GM23248 (cell line): ENCODE results near the gene FUS. TPM values are rescaled to one million over a fixed set of nuclear protein-coding genes. Genes with fewer than 3 reads are reported as not detected.
A peak's percentile ranks its signal among the peaks of the same experiment; 100 is the strongest.
"Not testable (repeated sequence)": the region's sequence is repeated elsewhere in the genome, so short reads cannot be mapped to it uniquely, and the experiment has no call there.

Source experiments
- DNase-seq: peaks from one replicate; pipeline ENCODE4 v3.0.0-alpha.2; 2015
- H2AFZ ChIP-seq: fragments of 200-600 bp; sonication (generic); 2 replicates; pipeline ENCODE4 v1.6.1; 2016; ENCODE audit warnings: antibody characterized with exemption
- H3F3A ChIP-seq: fragments of 200-600 bp; sonication (generic); 2 replicates; pipeline ENCODE4 v1.6.1; 2016; ENCODE audit warnings: mild to moderate bottlenecking, antibody characterized with exemption, mixed run types; ENCODE audit not compliant: insufficient read depth
- H3K27ac ChIP-seq: fragments of 200-600 bp; sonication (generic); 2 replicates; pipeline ENCODE4 v1.5.1; 2016; ENCODE audit warnings: mild to moderate bottlenecking
- H3K27me3 ChIP-seq: fragments of 200-600 bp; sonication (generic); replicated peaks from 2 replicates; pipeline ENCODE4 v1.6.1; 2016; ENCODE audit warnings: mild to moderate bottlenecking; ENCODE audit not compliant: insufficient read depth
- H3K36me3 ChIP-seq: fragments of 200-600 bp; sonication (generic); 2 replicates; pipeline ENCODE4 v1.6.1; 2016; ENCODE audit warnings: low read depth, mild to moderate bottlenecking
- H3K4me1 ChIP-seq: fragments of 200-600 bp; sonication (generic); 2 replicates; pipeline ENCODE4 v1.6.1; 2016; ENCODE audit warnings: mild to moderate bottlenecking; ENCODE audit not compliant: insufficient read depth
- H3K4me2 ChIP-seq: fragments of 200-600 bp; sonication (generic); one replicate; pipeline ENCODE4 v1.6.1; 2016; ENCODE audit warnings: mild to moderate bottlenecking; ENCODE audit not compliant: unreplicated experiment
- H3K4me3 ChIP-seq: fragments of 200-600 bp; sonication (generic); 2 replicates; pipeline ENCODE4 v1.5.1; 2016; ENCODE audit warnings: mild to moderate bottlenecking
- H3K79me2 ChIP-seq: fragments of 200-600 bp; sonication (generic); 2 replicates; pipeline ENCODE4 v1.6.1; 2016; ENCODE audit warnings: mild to moderate bottlenecking; ENCODE audit not compliant: insufficient read depth
- H3K9ac ChIP-seq: fragments of 200-600 bp; sonication (generic); 2 replicates; pipeline ENCODE4 v1.6.1; 2016; ENCODE audit warnings: mild to moderate bottlenecking
- H3K9me2 ChIP-seq: fragments of 200-600 bp; sonication (generic); 2 replicates; pipeline ENCODE4 v1.6.1; 2016; ENCODE audit warnings: mixed run types, mild to moderate bottlenecking, moderate library complexity; ENCODE audit not compliant: insufficient read depth
- H3K9me3 ChIP-seq: fragments of 200-600 bp; sonication (generic); one replicate; pipeline ENCODE4 v1.6.1; 2017; ENCODE audit warnings: low read depth
- H4K20me1 ChIP-seq: fragments of 200-600 bp; sonication (generic); 2 replicates; pipeline ENCODE4 v1.6.0; 2016; ENCODE audit not compliant: insufficient read depth
- EZH2 ChIP-seq: fragments of 200-600 bp; sonication (generic); IDR thresholded peaks from 2 replicates; pipeline ENCODE4 v1.6.1; 2018; ENCODE audit warnings: antibody characterized with exemption, mild to moderate bottlenecking; ENCODE audit not compliant: insufficient read depth, poor library complexity, severe bottlenecking
- EZH2phosphoT487 ChIP-seq: fragments of 200-600 bp; sonication (generic); IDR thresholded peaks from 2 replicates; pipeline ENCODE4 v1.6.1; 2018; ENCODE audit warnings: antibody characterized with exemption, moderate library complexity, mild to moderate bottlenecking, low read depth; ENCODE audit not compliant: insufficient read depth
- WGBS, 2 experiments: methylation state at CpG; one replicate each; pipeline ENCODE4 v1.1.6; 2015 to 2017; ENCODE audit warnings: low lambda C conversion rate in 2 of 2, low coverage in 1 of 2; ENCODE audit errors: missing lambda C conversion rate in 2 of 2; 5-methylcytosine and 5-hydroxymethylcytosine counted together
- in situ Hi-C: fragments of 300-500 bp; cut with MboI; formaldehyde crosslinking; loops from 2 replicates; pipeline ENCODE4 v1.15.0; 2020
- polyA plus RNA-seq: library from polyadenylated mRNA; unstranded; fragments of >200 nt; fragmentation: Nextera tagmentation; extraction: Ambion mirVana; gene quantifications from 2 replicates; pipeline ENCODE4 v1.2.1, GENCODE V29; 2016
- total RNA-seq: library from RNA; depleted of rRNA; stranded (reverse); fragments of >200 nt; shearing (Covaris generic); gene quantifications from 2 replicates; pipeline ENCODE4 v1.2.3, GENCODE V29; 2014

The FUS gene
- total and polyA plus RNA-seq, 2 experiments from 2014 or later: 22.5 to 166 TPM

DNA sequence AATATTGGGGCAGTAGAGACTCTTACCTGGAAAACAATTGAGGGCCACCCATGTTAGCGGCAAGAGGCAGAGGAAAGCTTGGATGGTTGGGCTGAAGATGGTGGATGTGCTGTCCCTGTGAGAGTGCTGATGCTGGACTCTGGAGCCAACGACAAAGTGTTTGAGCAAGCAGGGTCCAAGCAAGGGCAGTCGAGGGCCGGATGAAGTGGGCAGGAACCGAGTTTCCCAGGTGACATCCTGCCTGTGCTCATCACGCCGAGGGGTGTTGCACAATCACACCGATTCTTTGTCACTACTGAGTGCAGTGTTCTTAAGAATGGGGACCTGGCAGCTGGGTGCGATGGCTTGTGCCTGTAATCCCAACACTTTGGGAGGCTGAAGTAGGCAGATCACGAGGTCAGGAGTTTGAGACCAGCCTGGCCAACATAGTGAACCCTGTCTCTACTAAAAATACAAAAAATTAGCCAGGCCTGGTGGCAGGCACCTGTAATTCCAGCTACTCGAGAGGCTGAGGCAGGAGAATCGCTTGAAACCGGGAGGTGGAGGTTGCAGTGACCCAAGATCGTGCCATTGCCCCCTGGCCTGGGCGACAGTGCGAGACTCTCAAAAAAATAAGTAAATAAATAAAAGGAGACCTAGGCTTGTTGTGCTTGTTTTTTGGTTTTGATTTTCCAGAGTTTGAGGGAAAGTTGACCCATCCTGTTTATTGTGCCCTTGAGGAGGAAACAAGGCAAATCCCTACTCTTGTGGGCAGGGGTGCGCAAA lies 16.6 kb downstream of the FUS start:
- Histone ChIP-seq H2AFZ (no peak overlapping the region), H3K4me2 (no peak overlapping the region), H3K4me3 (no peak overlapping the region), H3K9ac (no peak overlapping the region), H3K79me2 (peaks cover 41% of the 10 kb centered on the region), H3K27me3 (no peaks in the 10 kb centered on the region), H3K4me1 (0 out of 2 replicates have a peak, but pooled peaks cover 2% of the 10 kb centered on the region), H3F3A (peaks cover 97% of the 10 kb centered on the region), H3K27ac (no peak overlapping the region), H3K9me2 (no peaks in the 10 kb centered on the region), H3K36me3 (peaks cover 58% of the 10 kb centered on the region), H3K9me3 (no peaks in the 10 kb centered on the region), H4K20me1 (0 out of 2 replicates have a peak, but pooled peaks cover 4% of the 10 kb centered on the region)
- in situ Hi-C loops: no loop called here
- DNase-seq: no peak
- TF ChIP-seq EZH2phosphoT487: no peak
- no peak for TF ChIP-seq EZH2
- 83 to 86% methylated on average over 17 of the region's 17 CpGs for WGBS, 2 experiments

DNA sequence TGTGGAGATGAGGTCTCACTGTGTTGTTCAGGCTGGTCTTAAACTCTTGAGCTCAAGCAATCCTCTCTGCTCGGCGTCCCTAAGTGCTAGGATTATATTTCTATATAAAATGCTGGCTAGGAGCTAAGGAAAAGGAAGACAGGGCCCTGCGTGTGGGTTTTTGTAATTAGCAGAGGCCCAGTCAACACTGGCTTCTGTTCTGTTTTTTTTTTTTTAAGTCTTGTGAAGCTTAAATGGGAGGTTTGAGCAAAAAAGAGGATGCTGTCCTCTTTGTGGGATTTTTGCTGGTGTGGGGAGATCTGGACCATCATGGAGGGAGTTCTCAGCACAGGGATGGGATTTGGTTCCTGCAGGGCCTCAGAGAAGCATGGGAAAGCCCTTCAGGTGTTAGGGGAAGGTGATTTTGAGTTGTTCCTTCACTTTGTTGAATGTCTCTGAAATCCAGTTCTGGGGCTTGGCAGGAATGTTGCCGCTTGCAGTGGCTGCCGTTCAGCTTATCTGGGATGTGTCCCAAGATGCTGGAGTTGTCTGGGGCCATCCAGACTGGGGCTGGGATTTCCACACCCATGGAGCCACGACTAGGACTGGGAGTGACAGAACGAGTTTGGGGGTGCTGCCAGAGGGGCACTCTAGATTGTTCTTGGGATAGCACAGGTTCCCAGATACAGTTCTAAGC lies 18.4 kb downstream of the FUS start:
- Histone ChIP-seq H3K36me3 (peaks cover 40% of the 10 kb centered on the region), H3K9me3 (no peaks in the 10 kb centered on the region), H3K4me1 (peaks cover 9% of the 10 kb centered on the region; the same call in 1 of the 2 replicates), H3K79me2 (peaks cover 25% of the 10 kb centered on the region), H3K9ac (no peak overlapping the region), H3F3A (peaks cover 79% of the 10 kb centered on the region), H3K4me3 (no peak overlapping the region), H3K9me2 (no peaks in the 10 kb centered on the region), H3K4me2 (no peak overlapping the region), H4K20me1 (0 out of 2 replicates have a peak, but pooled peaks cover 4% of the 10 kb centered on the region), H3K27ac (peak overlapping the region; percentile 20), H2AFZ (no peak overlapping the region), H3K27me3 (no peaks in the 10 kb centered on the region)
- in situ Hi-C loops: no loop called here
- no peak for TF ChIP-seq EZH2phosphoT487
- no peak for DNase-seq
- 46 to 47% methylated on average over 7 of the region's 7 CpGs for WGBS, 2 experiments

- H3K36me3 ChIP-seq: peaks cover 28% of the 10 kb centered on the region
- WGBS, 2 experiments: 95 to 97% methylated on average over 5 of the region's 5 CpGs
Measured at GRCh38 chr16:31199430-31200041, 19.6 kb downstream of the FUS start.

GRCh38 chr16:31200111-31200510 lies 20.2 kb downstream of the FUS start:
- not testable (repeated sequence) for H2AFZ ChIP-seq, H3K4me3 ChIP-seq, H3K27me3 ChIP-seq, H3K9me2 ChIP-seq, H3K27ac ChIP-seq, H3K9me3 ChIP-seq, H4K20me1 ChIP-seq, H3K4me1 ChIP-seq, H3K4me2 ChIP-seq, DNase-seq, H3K9ac ChIP-seq
- Histone ChIP-seq H3K79me2 (peaks cover 14% of the 10 kb centered on the region; the same call in 1 of the 2 replicates), H3F3A (peaks cover 61% of the 10 kb centered on the region), H3K36me3 (peaks cover 22% of the 10 kb centered on the region)
- WGBS, 2 experiments: 92 to 93% methylated on average over 7 to 8 of the region's 8 CpGs
- in situ Hi-C loops: loop anchor here (10.0 to 25.0 kb wide), 2 partner anchors 245 to 512 kb away; partner anchors contain the start of gene ZNF843

More at GRCh38 chr16:31199430-31200041, 19.6 kb downstream of the FUS start:
- Histone ChIP-seq H3K79me2 (peaks cover 14% of the 10 kb centered on the region), H4K20me1 (0 out of 2 replicates have a peak, but pooled peaks cover 4% of the 10 kb centered on the region), H3K4me2 (no peak overlapping the region), H3K4me1 (peaks cover 9% of the 10 kb centered on the region; the same call in 1 of the 2 replicates), H3K9ac (no peak overlapping the region), H3K9me2 (no peaks in the 10 kb centered on the region), H3K27me3 (no peaks in the 10 kb centered on the region), H3F3A (peaks cover 67% of the 10 kb centered on the region), H3K9me3 (no peaks in the 10 kb centered on the region), H3K4me3 (no peak overlapping the region), H3K27ac (no peak overlapping the region), H2AFZ (no peak overlapping the region)
- in situ Hi-C loops: loop anchor here (10.0 to 25.0 kb wide), 2 partner anchors 245 to 513 kb away; partner anchors contain the start of gene ZNF843
- DNase-seq: no peak
- TF ChIP-seq EZH2phosphoT487 (no peak), EZH2 (no peak)
